ENCODE results near the gene FASTKD3. TPM values are rescaled to one million over a fixed set of nuclear protein-coding genes. Genes with fewer than 3 reads are reported as not detected.

The FASTKD3 gene
- total and polyA plus RNA-seq, 2 donors (not counting 1 experiment from before 2014, with no cell fraction given), result 6.6 to 10.0 TPM

DNA sequence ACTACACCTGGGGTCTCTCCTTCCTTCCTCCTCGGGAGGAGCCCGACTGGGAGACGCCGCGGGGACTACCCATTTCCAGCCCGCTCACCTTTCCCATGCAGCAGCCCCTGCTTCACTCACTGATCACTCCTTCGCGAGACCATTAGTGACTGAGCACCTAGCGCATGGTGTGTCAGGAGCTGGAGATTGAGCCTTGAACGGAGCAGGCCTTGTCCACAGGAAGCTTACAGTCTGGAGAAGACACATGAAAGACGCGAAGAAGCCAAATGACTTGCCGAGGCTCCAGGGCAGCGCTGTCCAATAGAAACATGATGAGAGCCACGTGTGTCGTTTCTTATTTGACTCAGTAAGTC lies 17.6 kb downstream of the FASTKD3 start:
- Mint-ChIP-seq H3K27ac (no peak overlapping the region), H3K4me1 (peaks cover 24% of the 10 kb centered on the region), H3K27me3 (peaks cover 17% of the 10 kb centered on the region), H3K9me3 (ENCODE audit: insufficient read depth) (no peaks in the 10 kb centered on the region), H3K4me3 (peak overlapping the region; percentile 89)
- Histone ChIP-seq H3K27me3 (replicated peaks in 1 of 4; ENCODE audit: control extremely low read depth in 1 of 4, control insufficient read depth in 3 of 4, insufficient read depth in 4 of 4, low read length in 3 of 4) (peaks cover 0 to 36% (median 15%) of the 10 kb centered on the region in 4 experiments), H3K4me3 (ENCODE audit: control extremely low read depth in 1 of 5, extremely low read depth in 1 of 5, insufficient read depth in 1 of 5, low read depth in 2 of 5, low read length in 4 of 5) (peak overlapping the region in 3 of 5 experiments; percentile 44 to 51 (median 48)), H4K20me1 (ENCODE audit: control insufficient read depth, insufficient read depth, low read length, poor library complexity, severe bottlenecking) (no peaks in the 10 kb centered on the region), H3K9ac (ENCODE audit: low read length) (peak overlapping the region; percentile 56), H3K36me3 (replicated peaks in 1 of 2; ENCODE audit: control extremely low read depth in 1 of 2, control insufficient read depth in 1 of 2, extremely low read depth in 1 of 2, insufficient read depth in 2 of 2, low read length in 1 of 2) (no peaks in the 10 kb centered on the region), H2AFZ (ENCODE audit: insufficient read depth, low read depth, low read length, poor library complexity, severe bottlenecking) (peak overlapping the region; percentile 72), H3K79me2 (ENCODE audit: control insufficient read depth, insufficient read depth, low read length) (no peaks in the 10 kb centered on the region), H3K9me3 (ENCODE audit: control extremely low read depth in 1 of 3, control insufficient read depth in 2 of 3, insufficient read depth in 1 of 3, low read length in 2 of 3) (peaks cover 0 to 16% (median 0%) of the 10 kb centered on the region in 3 donors), H3K4me2 (replicated peaks; ENCODE audit: low read depth, low read length, poor library complexity, severe bottlenecking) (peak overlapping the region; percentile 84), H3K4me1 (ENCODE audit: control insufficient read depth in 2 of 2, insufficient read depth in 2 of 2, low read length in 2 of 2) (peaks cover 14 to 20% of the 10 kb centered on the region in 2 donors), H3K27ac (ENCODE audit: low read length in 2 of 2) (no peak overlapping the region)
- DNase-seq (no peak), ATAC-seq (ENCODE audit: low read depth) (no peak)
- intact Hi-C loops (cut with micrococcal nuclease), result loop anchor here (5.0 kb wide), 1 partner anchor 606 kb away; no protein-coding TSS in a partner anchor
- POLR2A ChIA-PET, result no interaction called here
- CTCF ChIA-PET, result interaction anchor here (0.9 kb wide), 1 partner anchor 9 kb away, joined by 4 read pairs; no protein-coding TSS in a partner anchor
- TF ChIP-seq EZH2 (IDR thresholded peaks at IDR 0.05; ENCODE audit: borderline replicate concordance, insufficient read depth, low read depth, low read length, poor library complexity, severe bottlenecking), result no peak
- TF ChIP-seq, protein P1, sequence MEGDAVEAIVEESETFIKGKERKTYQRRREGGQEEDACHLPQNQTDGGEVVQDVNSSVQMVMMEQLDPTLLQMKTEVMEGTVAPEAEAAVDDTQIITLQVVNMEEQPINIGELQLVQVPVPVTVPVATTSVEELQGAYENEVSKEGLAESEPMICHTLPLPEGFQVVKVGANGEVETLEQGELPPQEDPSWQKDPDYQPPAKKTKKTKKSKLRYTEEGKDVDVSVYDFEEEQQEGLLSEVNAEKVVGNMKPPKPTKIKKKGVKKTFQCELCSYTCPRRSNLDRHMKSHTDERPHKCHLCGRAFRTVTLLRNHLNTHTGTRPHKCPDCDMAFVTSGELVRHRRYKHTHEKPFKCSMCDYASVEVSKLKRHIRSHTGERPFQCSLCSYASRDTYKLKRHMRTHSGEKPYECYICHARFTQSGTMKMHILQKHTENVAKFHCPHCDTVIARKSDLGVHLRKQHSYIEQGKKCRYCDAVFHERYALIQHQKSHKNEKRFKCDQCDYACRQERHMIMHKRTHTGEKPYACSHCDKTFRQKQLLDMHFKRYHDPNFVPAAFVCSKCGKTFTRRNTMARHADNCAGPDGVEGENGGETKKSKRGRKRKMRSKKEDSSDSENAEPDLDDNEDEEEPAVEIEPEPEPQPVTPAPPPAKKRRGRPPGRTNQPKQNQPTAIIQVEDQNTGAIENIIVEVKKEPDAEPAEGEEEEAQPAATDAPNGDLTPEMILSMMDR (IDR thresholded peaks at IDR 0.05), result no peak
- 70% methylated on average over 13 of the region's 16 CpGs for WGBS (ENCODE audit: insufficient coverage)
